Stimulated activated CD4-positive, alpha-beta T cell treated with anti-CD3 and anti-CD28 coated beads, Interleukin-2, amount 100 ng/mL, for 48 hours (primary cell): ENCODE measurements around the gene TNRC18.
A peak's percentile ranks its signal among the peaks of the same experiment; 100 is the strongest.
"Not testable (repeated sequence)": the region's sequence is repeated elsewhere in the genome, so short reads cannot be mapped to it uniquely, and the experiment has no call there.

Experiments used
- DNase-seq, 2 donors: peaks; one replicate each; pipeline ENCODE4 v3.0.0-alpha.2; 2020

Gene TNRC18

GRCh38 chr7:5287802-5288201 is 135.8 kb downstream of the TNRC18 start:
- DNase-seq, result no peak

- not testable (repeated sequence) for DNase-seq
Measured at GRCh38 chr7:5287373-5287772, 136.3 kb downstream of the TNRC18 start.

- DNase-seq, result no peak
Measured at GRCh38 chr7:5286933-5287332, 136.7 kb downstream of the TNRC18 start.

DNA sequence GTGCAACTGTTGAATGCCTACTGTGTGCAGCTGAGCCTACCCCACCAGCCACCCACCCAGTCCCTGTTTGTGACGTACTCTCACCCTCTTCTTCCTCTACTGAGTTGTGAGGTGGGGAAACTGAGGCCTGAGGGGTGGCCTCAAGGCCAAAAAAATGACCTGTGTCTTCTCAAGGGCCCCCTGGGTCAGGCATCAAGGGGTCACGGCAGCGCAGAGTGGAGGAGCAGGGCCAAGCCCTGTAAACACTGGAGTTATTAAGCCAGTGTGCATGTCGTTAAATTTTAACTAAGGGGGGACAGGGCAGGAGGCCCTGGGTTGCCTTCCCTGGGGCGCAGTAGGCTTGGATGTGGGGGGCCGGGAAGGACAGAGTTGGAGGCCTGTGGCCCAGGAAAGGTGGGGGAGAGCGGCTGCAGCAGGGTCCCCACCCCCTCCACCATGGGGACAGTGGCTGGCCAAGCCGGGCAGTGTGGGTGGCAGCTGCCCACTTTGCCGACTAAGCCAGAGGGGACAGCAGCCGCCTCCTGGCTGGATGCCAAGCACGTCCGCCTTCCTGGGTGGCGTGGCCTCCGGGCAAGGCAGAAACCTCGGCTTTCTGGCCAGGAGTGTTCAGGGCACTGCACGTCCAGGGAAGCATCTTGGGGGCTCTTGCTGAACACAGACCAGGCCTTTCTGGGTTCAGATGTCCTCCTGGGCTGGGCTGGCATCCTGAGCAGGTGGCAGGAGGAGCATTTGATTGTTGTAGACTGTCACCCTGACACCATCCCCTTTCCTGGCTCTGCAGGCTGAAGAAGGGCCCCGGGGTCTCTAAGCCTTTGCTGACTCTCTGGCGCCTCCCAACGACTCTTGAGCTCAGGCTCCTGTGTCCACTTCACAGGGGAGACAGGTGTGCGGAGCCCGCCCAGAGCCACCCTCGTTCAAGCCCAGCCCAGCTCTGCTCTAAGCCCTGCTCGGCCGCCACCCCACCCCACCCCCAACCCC is 139.0 kb downstream of the TNRC18 start:
- DNase-seq, result peak in 1 of 2 donors; percentile 16

- DNase-seq, result no peak
Measured at GRCh38 chr7:5283421-5284303, 140.0 kb downstream of the TNRC18 start.

DNA sequence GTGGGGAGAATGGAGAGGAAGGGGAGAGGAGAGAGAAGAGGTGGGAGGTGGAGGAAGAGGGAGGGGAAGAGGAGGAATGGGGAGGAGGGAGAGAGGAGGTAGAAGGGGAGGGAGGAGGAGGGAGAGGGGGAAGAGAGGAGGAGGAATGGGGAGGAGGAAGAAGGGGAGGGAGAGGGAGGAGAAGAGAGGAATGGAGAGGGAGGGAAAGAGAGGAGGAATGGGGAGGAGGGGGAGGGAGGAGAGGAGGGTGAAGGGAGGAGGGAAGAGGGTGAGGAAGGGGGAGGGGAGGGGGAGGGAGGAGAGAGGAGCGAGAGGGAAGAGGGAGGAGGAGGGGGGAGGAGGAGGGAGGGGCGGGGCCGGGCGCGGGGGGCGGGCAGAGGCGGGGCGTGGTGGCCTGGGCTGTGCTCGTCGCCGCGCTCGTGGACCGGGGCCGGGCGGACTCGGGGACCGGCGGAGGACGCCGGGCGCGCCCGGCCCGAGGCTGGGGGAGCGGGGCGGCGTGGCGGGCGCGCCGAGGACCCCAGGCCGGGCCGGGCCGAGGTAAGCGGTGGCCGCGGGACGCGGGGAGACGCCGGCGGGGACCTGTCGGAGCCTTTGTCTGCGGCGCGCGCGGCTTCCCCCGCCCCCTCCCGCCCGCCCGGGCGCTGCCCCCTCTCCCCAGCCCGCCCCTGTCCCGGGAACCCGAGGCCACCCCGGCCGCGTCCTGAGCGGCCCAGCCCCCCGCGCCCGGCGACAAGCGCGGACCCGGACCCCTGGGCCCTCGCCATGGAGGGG is 140.9 kb downstream of the TNRC18 start, which contains the start of gene SLC29A4:
Gene SLC29A4 (plus strand): TSS at position 401 of the 774 bp plus-strand sequence. CDS start 4,874 bp downstream, outside the sequence.
- DNase-seq, result peak in 1 of 2 donors; percentile 21

DNA sequence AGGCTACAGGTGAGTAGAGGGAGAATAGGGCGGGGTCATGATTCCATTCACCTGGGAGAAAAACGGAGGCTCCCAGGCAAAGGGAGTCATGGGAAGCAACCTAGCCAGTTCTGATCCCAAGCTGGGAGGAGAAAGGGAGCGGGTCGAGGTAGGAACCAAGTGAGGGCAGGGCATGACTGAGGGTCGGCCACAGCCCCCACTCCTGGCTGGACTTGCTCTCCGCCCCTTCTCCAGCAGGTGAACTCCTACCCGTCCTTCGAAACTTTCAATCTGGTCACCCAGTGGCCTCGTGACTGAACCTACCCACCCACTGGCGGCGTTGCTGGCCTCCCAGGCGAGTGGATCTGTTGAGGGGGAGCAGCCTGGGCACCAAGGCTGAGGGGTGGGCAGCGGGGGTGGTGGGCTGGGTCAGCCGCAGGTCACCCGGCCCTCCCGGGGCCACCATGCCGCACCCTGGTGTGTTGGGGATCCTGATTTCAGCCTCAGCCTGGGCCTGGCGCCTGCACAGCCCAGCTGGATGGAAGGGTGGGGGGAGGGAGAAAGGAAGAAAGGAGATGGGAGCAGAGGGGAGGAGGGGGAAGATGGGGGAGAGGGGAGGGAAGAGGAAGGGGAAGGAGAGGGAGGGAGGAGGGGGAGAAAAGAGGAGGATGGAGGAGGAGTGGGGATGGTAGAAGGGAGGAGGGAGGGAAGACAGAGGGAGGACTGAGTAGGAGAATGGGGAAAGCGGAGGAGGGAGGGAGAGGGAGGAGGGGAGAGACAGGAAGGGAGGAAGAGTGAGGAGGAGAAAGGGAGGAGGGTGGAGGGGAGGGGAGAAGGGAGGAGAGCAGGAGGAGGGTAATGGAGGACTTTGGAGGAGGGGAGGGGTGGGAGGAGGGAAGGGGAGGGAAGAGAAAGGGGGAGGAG is 141.8 kb downstream of the TNRC18 start:
- not testable (repeated sequence) for DNase-seq

DNA sequence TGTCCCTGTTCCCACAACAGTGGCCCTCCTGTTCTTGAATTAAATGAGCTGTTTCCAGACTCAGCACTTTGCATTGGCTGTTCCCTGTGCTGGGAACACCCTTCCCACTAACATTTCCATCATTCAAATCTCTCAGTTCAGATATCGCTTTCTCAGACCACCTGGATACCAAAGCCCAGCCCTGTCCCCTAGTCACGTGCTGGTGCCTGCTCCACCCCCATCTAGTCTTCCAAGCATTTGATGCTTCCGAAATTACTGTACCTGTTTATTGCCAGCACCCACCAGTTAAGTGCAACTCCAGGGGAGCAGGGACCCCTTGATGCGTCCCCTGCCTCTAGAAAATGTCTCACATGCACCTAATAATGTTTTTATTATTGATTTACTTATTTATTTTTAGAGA is 143.9 kb downstream of the TNRC18 start:
- DNase-seq, result no peak

DNA sequence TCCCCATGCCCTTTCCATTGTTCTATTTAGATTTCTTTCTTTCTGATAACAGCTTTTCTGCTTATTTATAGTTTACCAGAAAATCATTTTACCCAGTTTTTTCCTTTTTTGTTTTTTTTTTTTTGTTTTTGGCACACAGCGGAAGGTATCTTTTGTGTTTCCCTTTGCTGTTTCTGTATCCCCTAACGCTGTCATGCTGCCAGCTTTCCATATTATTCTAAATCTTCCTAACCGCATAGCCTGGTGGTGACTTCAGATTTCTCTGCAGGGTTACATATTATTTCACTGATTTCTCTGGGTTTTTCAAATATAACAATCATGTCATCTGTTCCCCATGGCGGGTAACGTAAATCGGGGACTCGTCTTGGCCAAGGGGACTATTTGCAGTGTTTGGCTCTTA is 144.9 kb downstream of the TNRC18 start:
- no peak for DNase-seq

DNA sequence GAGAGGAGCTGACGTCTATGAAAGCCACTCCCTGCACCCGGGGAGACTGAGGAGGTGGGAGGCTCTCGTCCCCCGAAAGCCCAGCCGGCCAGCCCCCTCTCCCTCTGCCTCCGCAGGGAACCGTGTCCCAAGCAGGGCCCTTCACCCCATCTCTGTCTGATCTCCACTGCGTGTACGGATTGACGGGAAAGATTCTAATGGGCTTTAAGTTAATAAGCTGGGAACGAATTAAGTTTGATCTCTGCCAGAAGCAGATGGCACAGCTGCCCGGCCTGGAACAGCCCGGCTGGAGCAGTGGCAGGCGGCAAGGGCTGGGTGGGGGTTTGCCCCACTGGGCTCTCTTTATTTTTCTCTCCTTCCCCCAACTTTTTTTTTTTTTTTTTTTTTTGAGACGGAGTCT is 147.0 kb downstream of the TNRC18 start:
- DNase-seq, result no peak

GRCh38 chr7:5276123-5276522 is 147.5 kb downstream of the TNRC18 start:
- DNase-seq, result not testable (repeated sequence)

DNA sequence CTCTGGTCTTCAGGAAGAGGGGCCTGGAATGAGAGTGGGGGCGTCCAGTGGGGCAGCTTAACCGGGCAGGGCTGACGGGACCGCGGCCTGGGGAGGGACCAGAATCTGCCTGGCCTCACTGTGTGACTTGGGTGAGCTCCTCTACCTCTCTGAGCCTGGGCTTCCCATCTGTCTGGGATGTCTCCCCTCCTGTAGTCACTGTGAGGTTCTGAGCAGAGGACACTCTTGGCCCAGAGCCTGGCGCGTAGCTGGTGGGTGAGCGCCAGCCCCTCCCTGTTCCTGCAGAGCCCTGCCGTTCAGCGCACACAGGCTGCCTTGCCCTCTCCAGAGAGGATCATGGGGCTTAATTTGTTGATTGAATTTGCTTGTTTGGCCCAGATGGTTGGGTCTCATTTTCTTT is 148.1 kb downstream of the TNRC18 start:
- not testable (repeated sequence) for DNase-seq

GRCh38 chr7:5274985-5275431 is 148.6 kb downstream of the TNRC18 start:
- not testable (repeated sequence) for DNase-seq

DNA sequence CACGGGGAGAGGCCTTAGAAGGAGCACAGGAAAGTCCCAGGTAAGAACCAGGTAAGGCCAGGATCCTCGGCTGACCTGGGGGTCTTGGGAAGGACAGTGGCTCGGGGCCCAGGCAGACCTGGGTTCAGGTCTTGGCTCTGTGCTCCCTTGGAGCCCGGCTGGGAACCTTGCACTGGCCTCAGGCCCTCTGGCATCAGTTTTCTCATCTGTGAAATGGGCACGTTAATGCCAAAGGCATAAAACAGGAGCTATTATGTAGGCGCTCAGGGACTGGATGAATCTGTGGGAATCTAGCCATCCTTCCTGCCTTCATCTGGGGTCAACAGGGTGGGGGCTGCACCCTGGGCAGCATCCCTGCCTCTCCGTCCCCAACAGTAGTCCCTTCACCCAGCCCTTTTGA is 149.2 kb downstream of the TNRC18 start:
- DNase-seq, result no peak

DNA sequence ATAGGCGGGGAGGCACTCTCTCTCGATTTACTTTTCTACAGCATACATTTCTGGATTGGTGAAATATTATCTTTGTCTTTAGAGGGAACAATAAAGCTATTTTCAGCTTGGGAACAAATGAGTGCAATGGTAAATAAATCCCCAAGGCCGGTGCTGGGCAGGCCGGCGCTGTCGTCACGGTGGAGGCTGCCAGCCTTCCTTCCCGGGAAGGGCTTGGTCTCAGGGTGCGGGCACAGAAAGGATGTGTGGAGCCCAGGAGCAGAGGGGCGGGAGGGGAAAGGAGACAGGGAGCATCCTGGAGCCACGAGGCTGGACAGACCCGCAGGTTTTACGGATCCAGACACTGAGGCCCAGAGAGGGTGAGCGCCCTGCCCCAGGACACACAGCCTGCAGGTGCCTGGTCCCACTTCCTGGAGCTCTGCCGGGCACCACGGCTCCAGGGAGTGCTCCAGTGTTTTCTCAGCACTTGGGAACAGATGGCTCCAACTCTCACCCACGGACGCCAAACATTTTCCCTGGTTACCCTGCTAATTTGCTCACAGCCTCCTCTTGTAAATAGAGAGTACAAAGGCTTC is 149.7 kb downstream of the TNRC18 start:
- DNase-seq, result not testable (repeated sequence)

DNA sequence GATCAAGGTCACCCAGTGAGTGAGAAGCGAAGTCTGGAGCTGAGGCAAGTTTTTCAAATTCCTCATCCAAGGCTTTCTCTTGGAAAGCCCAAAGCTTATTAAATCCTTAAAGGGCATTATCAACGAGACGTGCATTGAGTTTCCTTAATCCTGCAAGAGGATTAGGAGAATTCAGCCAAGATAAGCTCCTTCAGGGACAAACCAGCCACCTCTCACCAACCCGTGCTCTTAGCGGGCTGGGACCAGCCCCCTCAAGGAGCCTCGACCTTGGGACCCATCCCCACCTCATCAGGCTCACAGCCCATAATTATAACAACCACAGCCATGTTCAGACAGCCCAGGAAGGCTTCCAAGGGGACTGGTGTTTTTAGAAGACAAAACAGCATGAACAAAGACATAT is 152.8 kb downstream of the TNRC18 start:
- DNase-seq, result no peak

GRCh38 chr7:5269992-5270657 is 153.5 kb downstream of the TNRC18 start:
- not testable (repeated sequence) for DNase-seq

DNA sequence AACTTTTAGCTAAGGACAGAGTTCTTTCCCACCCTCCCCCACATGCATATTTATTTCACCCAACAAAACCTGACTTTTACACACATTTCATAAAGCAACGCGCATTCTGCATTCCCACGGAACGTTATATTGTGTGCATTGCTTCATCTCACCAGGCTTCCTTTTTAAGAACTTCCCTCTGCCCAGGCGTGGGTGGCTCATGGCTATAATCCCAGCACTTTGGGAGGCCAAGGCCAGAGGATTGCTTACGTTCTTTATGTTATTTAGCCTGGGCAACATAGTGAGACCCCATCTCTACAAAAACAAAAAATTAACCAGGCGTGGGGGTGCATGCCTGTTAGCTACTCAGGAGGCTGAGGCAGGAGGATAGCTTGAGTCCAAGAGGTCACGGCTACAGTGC is 155.8 kb downstream of the TNRC18 start:
- DNase-seq, result not testable (repeated sequence)

- DNase-seq, result no peak
Measured at GRCh38 chr7:5266191-5267028, 157.2 kb downstream of the TNRC18 start.
